Loucy (cell line): Measurements from ENCODE around the gene TF.

Experiments used
- EZH2phosphoT487 ChIP-seq: fragments of 200-600 bp; IDR thresholded peaks from 2 replicates; pipeline ENCODE4 v1.6.1; 2018; ENCODE audit warnings: antibody characterized with exemption, mild to moderate bottlenecking, moderate library complexity, borderline replicate concordance
- TF ChIP-seq, protein P1 (sequence below): fragments of 200-600 bp; sonication (generic); conservative IDR thresholded peaks from 2 replicates; pipeline ENCODE4 v1.5.1; 2014; ENCODE audit warnings: mild to moderate bottlenecking, antibody characterized with exemption, low read length

- TF ChIP-seq, protein P1, sequence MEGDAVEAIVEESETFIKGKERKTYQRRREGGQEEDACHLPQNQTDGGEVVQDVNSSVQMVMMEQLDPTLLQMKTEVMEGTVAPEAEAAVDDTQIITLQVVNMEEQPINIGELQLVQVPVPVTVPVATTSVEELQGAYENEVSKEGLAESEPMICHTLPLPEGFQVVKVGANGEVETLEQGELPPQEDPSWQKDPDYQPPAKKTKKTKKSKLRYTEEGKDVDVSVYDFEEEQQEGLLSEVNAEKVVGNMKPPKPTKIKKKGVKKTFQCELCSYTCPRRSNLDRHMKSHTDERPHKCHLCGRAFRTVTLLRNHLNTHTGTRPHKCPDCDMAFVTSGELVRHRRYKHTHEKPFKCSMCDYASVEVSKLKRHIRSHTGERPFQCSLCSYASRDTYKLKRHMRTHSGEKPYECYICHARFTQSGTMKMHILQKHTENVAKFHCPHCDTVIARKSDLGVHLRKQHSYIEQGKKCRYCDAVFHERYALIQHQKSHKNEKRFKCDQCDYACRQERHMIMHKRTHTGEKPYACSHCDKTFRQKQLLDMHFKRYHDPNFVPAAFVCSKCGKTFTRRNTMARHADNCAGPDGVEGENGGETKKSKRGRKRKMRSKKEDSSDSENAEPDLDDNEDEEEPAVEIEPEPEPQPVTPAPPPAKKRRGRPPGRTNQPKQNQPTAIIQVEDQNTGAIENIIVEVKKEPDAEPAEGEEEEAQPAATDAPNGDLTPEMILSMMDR, result no peak
- no peak for TF ChIP-seq EZH2phosphoT487
Observed at GRCh38 chr3:133699903-133700302, 46.3 kb upstream of the TF start.
